HK-2 (cell line): ENCODE data around the gene DCBLD1.
"Not testable (repeated sequence)": the region's sequence is repeated elsewhere in the genome, so short reads cannot be mapped to it uniquely, and the experiment has no call there.

Source experiments
- DNase-seq: peaks from one replicate; pipeline ENCODE4 v3.0.0-alpha.2; 2018; ENCODE audit not compliant: unreplicated experiment

The DCBLD1 gene

DNA sequence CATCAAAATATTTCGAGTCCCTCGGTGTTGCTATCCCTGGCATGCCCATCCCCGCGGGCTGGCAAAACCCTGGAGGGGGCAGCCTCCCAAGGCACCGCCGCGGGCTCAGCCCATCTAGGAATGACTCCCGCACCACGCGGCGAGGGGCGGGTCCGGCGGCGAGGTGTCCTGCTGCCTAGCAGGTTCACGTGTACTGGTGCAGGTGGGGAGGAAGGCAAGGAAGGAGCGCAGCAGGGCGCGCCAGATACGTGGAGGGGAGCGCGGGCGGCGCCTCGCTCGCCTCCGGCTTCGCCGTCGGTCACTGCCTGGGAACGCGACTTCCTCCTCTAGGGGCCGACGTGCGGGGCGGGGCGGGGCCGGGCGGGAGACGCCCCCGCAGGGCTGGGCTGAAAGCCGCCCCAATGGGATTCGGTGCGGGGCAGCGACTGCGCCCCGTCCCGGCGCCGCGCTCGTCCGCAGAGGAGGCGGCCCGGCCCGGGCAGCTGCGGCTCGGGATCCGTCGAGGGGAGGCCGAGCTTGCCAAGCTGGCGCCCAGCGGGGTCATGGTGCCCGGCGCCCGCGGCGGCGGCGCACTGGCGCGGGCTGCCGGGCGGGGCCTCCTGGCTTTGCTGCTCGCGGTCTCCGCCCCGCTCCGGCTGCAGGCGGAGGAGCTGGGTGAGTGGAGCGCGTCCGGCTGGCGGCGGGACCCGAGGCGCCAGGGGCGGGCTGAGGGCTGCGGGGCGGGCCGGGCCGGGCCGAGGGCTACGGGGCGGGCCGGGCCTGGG lies at the start of gene DCBLD1:
Gene DCBLD1, plus strand, starts transcription at position 435 of the 764 bp plus-strand sequence. Its CDS starts 108 bp downstream, at position 543.
- DNase-seq, result peak; percentile 82

DNA sequence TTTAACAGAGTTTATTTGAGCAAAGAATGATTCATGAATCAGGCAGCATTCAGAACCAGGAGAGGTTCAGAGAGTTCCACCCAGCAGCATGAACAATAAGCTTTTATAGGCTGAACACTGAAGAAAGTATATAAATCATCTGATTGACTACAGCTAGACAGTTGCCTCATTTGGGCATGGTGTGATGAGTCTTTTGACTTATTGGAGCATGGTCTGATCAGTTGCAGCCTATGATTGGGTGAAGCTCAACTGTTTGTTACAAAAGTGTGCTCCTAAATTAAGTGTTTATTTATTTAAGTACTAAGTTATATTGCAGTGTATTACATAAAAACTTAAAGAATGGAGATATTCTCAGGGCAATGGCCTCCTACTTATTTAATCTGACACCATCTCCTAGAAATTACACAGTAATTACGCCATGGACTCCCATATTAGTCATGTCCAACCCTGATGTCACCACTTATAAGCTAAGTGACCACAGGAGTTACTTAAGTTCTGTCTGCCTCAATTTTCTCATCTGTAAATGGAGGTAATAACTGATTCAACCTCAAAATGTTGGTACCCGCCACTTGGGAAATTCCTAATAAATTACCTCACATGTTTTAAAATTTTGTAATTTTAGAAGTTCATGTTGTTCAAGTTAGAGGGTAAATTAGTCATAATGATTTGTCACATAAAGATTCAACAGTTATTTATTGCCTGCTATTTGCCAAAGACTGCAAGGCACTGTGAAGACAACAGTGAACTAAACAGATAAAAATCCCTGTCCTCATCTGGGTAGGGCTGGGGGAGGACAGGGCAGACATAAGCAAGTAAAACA lies 41.6 kb upstream of the DCBLD1 start:
- no peak for DNase-seq

DNA sequence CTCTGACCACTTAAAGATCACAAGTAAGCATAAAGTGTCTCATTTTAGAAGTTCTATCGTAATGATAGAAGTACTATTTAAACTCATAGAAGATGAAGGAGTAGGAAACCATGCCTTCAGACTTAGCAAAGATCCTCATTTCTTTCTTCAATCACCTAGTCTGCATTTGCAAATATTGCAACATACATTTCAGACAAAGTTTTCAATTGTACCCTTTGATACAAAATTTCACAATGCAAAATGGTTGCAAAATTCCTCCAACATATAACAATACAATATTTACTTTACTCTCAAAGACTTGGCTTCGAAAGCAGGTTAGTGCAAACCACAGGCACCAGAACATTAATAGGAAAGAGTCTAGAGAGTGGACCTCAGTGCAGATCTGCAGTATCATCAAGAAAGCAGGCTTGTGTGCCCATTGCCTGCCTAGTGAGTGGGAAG lies 40.6 kb upstream of the DCBLD1 start:
- DNase-seq, result no peak

DNA sequence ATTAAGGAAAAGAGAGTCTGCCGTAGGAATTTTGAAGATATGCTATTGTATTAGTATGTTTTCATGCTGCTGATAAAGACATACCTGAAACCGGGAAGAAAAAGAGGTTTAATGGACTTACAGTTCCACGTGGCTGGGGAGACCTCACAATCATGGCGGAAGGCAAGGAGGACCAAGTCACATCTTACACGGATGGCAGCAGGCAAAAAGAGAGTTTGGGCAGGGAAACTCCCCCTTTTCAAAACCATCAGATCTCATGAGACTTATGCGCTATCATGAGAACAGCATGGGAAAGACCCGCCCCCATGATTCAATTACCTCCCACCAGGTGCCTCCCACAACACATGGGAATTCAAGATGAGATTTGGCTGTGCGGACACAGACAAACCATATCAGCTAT lies 40.2 kb upstream of the DCBLD1 start:
- not testable (repeated sequence) for DNase-seq

DNA sequence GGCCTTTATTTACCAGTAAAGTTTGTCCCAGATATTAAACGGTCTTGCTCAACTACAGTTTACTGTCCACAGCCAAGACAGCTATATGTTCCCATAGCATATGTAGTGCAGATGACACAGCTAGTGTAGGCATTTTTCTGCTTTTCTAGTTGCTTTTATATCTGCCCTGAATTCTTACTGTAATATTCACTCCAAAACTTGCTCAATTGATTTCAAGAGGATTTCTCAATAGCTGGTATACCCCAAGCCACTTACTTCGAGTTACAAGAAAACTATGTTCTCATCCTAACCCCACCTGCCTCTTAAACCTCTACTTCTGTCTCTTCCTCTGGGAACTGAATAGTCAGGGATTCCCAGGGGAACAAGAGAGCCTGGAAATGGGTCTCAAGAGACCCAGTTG lies 37.9 kb upstream of the DCBLD1 start:
- DNase-seq, result no peak

DNA sequence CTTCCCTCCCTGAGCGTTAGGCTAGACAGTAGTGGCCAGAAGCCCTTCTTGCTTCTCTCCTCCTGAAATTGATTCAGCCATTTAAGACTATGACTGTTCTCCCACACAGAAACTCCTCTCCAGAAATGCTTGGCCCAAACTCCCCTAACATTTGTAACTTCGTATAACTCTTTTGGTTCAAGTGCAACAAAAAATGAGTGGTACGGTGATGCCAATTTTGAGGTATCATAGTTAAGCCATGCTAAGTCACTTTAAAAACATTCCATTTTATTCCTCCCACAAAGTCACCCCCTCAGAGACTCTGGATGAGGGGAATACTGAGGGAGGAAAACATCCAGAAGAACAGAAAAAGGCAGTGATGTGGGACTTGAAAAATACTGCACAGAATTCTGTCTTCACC lies 35.6 kb upstream of the DCBLD1 start:
- no peak for DNase-seq

DNA sequence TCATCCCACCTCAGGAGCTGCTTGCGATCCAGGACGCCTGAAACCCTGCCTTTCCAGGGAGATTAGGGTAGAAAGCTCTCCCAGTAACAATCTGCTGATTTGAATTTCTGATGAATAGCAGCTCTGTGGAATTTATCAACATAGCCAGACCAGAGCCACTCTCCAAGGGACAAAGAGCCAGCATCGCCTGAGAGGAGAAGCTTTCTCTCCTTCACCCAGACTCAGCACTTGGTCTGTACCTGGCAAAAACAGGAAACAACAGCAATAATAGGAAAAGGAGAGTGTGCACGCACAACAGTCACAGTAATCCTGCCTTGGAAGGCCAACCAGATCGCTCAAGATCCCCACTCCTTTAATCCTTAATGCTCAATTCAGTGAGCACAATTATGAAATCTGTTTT lies 34.5 kb upstream of the DCBLD1 start:
- DNase-seq, result no peak

DNA sequence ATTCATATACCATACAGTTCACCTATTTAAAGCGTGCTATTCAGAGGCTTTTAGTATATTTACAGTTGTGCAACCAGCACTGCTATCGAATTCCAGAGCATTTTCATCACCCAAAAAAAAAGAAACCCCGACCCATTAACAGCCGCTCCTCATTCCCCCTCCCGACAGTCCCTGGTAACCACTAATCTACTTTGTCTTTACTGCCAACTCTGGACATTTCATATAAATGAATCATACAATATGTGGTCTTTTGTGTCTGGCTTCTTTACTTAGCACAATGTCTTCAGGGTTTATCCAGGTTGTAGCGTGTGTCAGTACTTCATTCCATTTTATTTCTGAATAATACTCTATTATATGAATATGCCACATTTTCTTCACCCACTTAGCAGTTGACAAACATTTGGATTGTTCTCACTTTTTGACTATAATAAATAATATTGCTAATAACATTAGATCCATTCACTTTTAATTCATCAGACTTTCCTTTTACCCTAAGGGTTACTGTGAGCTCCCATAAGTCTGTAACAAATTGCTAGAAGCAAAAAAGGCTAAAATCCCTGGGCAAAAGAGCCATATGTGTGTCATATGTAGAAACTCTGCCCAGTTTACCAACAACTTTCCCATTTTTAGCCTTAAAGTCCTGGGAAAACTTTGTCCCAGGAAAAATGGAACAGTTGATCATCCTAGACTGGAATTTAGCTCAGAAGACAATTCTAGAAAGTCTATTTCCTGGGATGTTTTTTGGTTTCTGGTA lies 33.6 kb upstream of the DCBLD1 start:
- DNase-seq, result peak; percentile 63

DNA sequence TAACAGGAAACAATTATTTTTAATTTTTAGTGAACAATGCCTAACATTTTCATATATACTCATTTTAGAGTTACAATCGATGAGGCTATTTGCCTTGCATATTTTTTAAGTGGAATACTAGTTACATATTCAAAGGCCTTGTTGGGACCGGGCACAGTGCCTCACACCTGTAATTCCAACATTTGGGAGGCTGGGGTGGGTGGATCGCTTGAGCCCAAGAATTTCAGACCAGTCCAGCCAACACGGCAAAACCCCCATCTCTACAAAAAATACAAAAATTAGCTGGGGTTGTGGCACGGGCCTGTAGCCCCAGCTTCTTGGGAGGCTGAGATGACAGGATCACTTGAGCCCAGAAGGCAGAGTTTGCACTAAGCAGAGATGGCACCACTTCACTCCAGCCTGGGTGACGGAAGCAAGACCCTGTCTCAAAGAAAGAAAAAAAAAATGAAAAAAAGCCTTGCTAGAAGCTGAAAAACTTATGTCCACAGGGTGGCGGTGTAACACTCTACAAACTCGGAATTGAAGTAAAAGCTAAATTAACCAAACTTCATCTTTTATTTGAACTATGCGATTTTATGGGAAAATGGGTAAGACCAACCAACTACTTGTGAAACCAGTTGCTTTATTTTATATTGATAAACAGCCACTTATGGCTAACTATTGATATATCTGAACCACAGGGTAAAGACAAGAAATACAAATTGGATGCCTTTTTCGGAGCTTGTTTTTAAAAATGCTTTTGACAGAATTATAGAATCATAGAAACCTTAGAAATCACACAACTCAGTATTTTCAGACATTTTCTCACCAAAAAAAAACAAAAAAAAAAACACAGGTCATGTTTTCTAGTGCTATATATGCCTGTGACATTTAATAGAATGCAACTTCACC lies 32.7 kb upstream of the DCBLD1 start:
- DNase-seq, result peak; percentile 30

DNA sequence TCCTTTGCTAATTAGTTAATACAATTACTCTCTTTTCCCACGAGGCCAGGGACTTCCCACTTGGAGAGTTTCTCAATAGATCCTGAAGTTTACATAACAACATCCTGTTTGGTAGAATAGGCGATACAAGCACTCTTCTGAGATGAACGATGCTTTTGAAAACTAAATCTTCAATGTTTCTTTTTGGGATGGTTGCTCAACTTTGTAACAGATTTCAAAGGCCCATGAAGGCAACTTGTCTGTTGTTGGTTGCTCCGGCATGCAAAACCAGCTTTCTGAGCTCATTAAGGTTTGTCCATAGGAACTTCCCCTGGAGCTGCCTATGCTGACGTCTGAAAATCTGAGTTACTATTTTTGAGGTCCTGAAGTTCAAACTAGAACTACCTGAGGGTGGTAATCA lies 30.8 kb upstream of the DCBLD1 start:
- no peak for DNase-seq

DNA sequence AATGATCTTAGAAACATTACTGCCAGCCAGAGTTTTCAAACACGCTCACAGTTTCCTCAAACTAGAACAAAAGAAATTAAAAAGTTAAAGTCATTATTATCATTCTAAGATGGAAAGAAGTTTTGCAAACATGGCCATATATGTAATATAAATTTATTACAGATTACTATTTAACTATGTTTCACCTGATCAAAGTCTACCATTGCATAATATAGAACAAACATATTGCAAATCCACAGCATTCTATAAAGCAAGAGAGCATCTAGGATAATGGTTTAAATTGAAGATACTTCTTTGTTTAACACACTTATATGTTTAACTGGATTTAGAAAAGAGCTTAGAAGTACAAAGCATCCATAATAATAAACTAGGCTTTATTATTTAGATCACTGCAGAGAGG lies 26.2 kb upstream of the DCBLD1 start:
- DNase-seq, result no peak

DNA sequence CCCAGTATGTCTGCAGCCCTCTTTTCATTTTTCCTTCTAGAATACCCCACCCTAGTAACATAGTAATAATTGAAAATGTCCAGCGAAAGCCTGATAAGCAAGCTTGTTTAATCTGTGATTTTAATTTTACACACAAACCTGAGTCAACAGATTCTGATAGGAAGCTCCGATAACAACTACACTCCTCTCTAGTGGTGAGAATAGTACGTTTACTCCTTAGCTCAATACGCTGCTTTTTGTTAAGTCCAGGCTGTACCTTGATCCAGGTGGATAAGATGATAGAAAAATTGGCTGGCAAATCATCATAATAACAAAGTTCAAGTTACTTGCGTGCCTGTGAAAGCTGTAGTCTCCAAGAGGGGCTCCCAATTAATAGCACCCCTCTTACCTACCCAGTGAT lies 25.5 kb upstream of the DCBLD1 start:
- DNase-seq, result no peak

DNA sequence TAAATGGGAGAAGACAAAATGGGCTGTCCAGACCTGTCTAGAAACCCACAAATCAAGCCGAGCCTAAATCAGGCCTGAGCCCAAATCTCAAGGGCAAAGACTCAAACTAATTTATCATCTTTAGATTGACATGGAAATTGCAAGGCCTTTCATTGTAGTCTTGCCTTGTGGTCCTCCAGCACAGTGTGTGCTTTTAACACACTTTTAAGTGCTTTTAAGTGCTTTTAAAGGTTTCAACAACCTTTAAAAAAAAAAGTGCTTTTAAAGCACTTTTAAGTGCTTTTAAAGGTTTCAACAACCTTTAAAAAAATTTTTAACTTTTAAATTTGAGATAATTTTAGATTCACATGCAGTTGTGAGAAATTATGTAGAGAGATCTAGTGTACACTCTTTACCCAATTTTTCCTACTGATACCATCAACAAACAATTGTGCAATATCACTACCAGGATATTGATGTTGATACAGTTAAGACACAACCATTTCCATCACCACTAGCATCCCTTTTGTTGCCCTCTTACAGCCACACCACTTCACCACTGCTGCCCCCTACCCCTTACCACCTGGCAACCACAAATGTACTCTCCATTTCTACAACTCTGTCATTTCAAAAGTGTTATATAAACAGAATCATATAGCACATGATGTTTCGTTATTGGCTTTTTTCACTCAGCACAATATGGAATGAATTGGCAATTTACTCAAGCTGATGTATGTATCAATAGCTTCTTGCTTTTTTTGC lies 23.1 kb upstream of the DCBLD1 start:
- DNase-seq, result no peak

DNA sequence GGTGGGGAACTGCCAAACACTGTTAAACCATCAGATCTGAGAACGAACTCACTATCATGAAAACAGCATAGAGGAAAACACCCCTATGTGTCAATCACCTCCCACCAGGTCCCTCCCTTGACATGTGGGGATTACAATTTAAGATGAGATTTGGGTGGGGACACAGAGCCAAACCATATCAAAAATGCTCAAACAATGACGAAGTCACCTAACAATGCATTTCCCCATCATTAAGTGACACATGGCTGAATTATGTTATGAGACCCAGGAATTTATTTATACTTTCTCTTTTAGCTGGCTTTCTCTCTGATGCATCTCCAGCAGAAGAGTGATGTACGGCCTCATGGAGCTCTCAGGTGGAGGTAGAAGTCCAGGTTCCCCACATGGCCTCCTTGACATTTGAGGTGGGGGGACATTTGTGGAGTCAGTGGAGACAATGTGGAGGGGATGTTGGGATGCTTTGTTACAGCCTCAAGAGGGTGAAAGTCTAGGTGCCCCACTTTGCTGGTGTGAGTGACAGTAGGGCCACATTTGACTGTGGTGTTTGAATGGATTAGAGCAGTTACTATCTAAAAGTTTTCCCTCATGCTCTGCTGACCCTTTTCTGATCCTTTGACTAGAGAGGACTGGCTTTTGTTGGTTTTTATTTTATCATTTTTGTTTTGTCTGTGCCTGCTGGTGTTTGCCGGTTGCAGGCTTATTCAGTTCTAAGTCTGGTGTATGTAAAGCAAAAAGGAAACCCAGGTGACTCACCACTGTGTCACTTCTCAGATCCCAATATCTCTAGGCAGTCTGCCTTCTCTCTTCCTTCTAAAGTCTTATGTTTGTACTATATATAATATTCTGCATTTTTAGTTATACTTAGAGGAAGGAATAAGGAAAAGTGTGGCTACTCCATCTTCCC lies 18.5 kb upstream of the DCBLD1 start:
- no peak for DNase-seq

DNA sequence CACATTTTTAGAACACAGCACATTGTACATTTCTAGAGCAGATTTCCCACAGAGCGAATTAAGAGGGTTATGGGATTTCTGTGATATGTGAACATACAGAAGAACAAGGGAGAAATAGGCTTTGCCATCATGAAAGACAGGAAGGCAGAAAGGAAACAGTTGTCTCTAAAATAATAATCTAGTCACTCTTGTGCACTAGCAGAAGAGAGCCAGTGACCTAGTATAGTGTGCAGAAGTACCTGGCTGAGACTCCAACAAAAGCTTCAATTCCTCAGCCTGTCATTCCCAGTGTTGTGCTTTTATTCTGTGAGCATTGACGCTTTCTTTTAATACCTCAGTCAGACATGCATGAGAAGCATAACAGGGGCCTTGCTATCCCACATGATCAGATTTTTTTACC lies 17.8 kb upstream of the DCBLD1 start:
- no peak for DNase-seq

DNA sequence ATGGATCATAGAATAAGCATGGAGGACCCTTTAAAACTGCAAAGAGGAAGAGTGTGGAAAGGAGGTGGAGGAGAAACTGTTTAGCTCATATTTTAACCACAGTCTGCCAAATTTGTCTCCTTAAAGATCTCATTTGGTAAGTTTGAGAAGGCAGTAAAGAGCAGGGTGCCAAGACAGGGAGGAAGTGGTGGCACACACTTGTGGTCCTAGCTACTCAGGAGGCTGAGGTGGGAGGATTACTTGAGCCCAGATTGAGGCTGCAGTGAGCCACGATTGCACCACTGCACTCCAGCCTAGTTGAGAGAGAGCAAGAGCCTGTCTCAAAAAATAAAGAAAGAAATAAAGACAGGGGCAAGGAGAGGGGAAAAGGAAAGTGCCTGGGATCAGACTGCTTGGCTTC lies 16.8 kb upstream of the DCBLD1 start:
- no peak for DNase-seq

DNA sequence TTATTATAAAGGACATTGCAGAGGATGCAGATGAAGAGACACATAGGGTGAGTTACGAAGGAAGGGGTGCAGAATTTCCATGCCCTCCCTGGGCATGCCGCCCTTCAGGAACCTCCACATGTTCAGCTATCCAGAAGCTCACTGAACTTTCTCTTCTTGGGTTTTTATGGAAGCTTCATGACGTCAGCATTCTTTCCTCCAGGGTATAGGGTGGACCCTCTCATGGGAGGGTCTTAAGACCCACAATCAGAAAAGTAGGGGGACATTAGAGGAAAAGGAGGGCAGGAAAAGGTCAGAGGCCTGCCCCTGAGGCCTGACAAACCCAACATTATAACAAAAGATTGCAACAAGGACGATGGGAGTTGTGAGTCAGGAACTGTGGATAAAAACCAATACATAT lies 14.6 kb upstream of the DCBLD1 start:
- no peak for DNase-seq

DNA sequence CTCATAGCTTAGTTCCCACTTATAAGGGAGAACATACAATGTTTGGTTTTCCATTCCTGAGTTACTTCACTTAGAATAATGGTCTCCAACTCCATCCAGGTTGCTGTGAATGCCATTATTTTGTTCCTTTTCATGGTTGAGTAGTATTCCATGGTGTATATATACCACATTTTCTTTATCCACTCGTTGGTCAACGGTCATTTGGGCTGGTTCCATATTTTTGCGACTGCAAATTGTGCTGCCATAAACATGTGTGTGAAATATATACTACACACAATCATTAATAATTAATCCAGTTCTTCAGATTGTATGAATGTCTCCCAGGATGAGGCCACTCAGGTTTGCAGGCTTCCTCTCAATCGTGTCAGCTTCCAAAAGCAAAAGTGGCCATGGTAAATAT lies 13.9 kb upstream of the DCBLD1 start:
- not testable (repeated sequence) for DNase-seq

DNA sequence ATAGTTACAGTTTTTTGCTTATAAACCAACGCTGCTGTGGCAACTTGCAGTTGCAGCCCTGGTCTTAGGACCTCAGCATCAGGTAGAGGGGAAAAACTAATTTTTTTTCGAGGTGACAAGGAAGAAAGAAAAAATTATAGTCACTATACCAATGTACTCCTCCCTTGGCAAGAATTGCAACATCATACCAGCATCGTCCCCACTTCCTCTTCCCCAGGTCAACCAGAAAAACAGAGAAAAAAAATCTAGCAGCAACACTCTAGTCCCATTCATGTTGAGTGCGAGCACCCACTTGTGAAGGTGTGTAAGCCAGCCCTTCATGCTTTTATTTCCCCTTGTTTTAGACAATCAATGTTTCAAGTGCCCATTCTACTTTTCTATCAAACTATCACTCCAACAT lies 13.1 kb upstream of the DCBLD1 start:
- no peak for DNase-seq

DNA sequence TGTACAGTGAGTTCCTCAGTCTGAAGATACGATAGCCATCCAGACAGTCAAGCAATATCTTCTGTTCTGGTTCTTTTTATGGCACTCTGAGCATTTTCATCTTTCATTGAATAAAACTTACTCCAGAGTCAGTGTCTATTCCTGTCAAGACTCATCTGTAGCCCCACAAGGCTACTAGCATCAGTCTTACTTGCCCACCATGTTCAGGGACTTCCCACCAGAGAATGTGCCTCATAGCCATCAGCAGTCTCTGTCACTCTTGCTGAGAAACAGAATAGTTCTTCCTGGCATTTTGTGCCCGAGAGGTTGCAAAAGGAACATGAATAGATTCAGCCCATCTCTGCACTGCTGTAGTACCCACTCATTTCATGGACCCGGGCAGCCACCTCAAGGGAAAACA lies 12.7 kb upstream of the DCBLD1 start:
- no peak for DNase-seq
